ENCODE data around the gene PRPF19. TPM values are rescaled to one million over a fixed set of nuclear protein-coding genes. Genes with fewer than 3 reads are reported as not detected.

PRPF19 gene
- total RNA-seq, 3 donors from 2014 or later (not counting 1 experiment from before 2014, with no cell fraction given) = 61.0 to 69.7 (median 67.5) TPM

DNA sequence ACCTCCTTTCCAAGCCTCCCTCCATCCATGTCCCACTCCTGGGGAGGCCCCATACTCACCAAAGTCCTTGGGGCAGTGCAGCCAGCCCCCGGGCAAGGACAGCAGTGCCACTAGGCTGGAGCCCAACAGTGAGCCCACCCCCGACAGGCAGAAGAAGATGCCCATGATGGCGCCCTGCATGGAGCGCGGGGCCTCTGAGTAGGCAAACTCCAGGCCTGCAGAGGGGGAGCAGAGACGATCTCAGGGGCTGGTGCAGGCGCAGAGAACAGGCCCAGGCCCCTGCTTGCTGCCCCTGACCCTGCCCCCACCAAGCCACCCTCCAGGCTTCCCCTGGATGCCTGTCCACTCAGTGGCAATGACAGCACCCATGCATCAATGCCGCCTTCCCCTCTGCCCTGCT, 31.4 kb upstream of the PRPF19 start:
- H3K27ac Mint-ChIP-seq = no peak overlapping the region
- H3K4me1 Mint-ChIP-seq = no peaks in the 10 kb centered on the region
- H3K36me3 ChIP-seq (ENCODE audit: control insufficient read depth, insufficient read depth, low read length) = no peaks in the 10 kb centered on the region
- no peaks in the 10 kb centered on the region for H3K36me3 Mint-ChIP-seq
- WGBS (ENCODE audit: insufficient coverage) = 91% methylated on average over 8 of the region's 8 CpGs
- no peaks in the 10 kb centered on the region for H3K4me1 ChIP-seq (ENCODE audit: control insufficient read depth, insufficient read depth, low read length)
- no peak for DNase-seq
- H3K27ac ChIP-seq (ENCODE audit: low read length) = no peak overlapping the region
- no peaks in the 10 kb centered on the region for H3K9me3 Mint-ChIP-seq
- H3K4me3 Mint-ChIP-seq = no peak overlapping the region
- H3K27me3 Mint-ChIP-seq (ENCODE audit: low read depth in 2 of 2) = peaks cover 0 to 4% of the 10 kb centered on the region in 2 donors
- no peaks in the 10 kb centered on the region for H3K9me3 ChIP-seq (ENCODE audit: control insufficient read depth, insufficient read depth, low read length)
- no peak overlapping the region for H3K4me3 ChIP-seq (ENCODE audit: low read length)
- no peak for TF ChIP-seq CTCF (IDR thresholded peaks at IDR 0.05)
- no peak for ATAC-seq
- no peaks in the 10 kb centered on the region for H3K27me3 ChIP-seq (ENCODE audit: control insufficient read depth, insufficient read depth, low read length)
- intact Hi-C loops (cut with micrococcal nuclease) = no loop called here

- no peaks in the 10 kb centered on the region for H3K36me3 Mint-ChIP-seq
- no peak for ATAC-seq
- no peaks in the 10 kb centered on the region for H3K4me1 Mint-ChIP-seq
- H3K4me1 ChIP-seq (ENCODE audit: control insufficient read depth, insufficient read depth, low read length) = no peaks in the 10 kb centered on the region
- no peak for DNase-seq
- 88% methylated on average over 12 of the region's 12 CpGs for WGBS (ENCODE audit: insufficient coverage)
- H3K27me3 ChIP-seq (ENCODE audit: control insufficient read depth, insufficient read depth, low read length) = no peaks in the 10 kb centered on the region
- no peaks in the 10 kb centered on the region for H3K36me3 ChIP-seq (ENCODE audit: control insufficient read depth, insufficient read depth, low read length)
- no peak overlapping the region for H3K27ac Mint-ChIP-seq
- peaks cover 0 to 4% of the 10 kb centered on the region in 2 donors for H3K27me3 Mint-ChIP-seq (ENCODE audit: low read depth in 2 of 2)
- H3K27ac ChIP-seq (ENCODE audit: low read length) = no peak overlapping the region
- H3K4me3 ChIP-seq (ENCODE audit: low read length) = no peak overlapping the region
- TF ChIP-seq CTCF (IDR thresholded peaks at IDR 0.05) = no peak
- H3K9me3 Mint-ChIP-seq = no peaks in the 10 kb centered on the region
- intact Hi-C loops (cut with micrococcal nuclease) = no loop called here
- no peak overlapping the region for H3K4me3 Mint-ChIP-seq
- no peaks in the 10 kb centered on the region for H3K9me3 ChIP-seq (ENCODE audit: control insufficient read depth, insufficient read depth, low read length)
These were observed 30.8 kb upstream of the PRPF19 start for GRCh38 chr11:60937144-60937527.

- ATAC-seq = no peak
- Histone ChIP-seq H3K4me1 (ENCODE audit: control insufficient read depth, insufficient read depth, low read length) (peaks cover 1% of the 10 kb centered on the region), H3K36me3 (ENCODE audit: control insufficient read depth, insufficient read depth, low read length) (no peaks in the 10 kb centered on the region), H3K27ac (ENCODE audit: low read length) (no peak overlapping the region), H3K4me3 (ENCODE audit: low read length) (no peak overlapping the region), H3K9me3 (ENCODE audit: control insufficient read depth, insufficient read depth, low read length) (no peaks in the 10 kb centered on the region), H3K27me3 (ENCODE audit: control insufficient read depth, insufficient read depth, low read length) (no peaks in the 10 kb centered on the region)
- H3K27ac Mint-ChIP-seq = no peak overlapping the region
- intact Hi-C loops (cut with micrococcal nuclease) = no loop called here
- no peaks in the 10 kb centered on the region for H3K36me3 Mint-ChIP-seq
- no peak for DNase-seq
- TF ChIP-seq CTCF (IDR thresholded peaks at IDR 0.05) = no peak
- no peaks in the 10 kb centered on the region for H3K4me1 Mint-ChIP-seq
- H3K27me3 Mint-ChIP-seq (ENCODE audit: low read depth in 2 of 2) = peaks cover 0 to 4% of the 10 kb centered on the region in 2 donors
- H3K9me3 Mint-ChIP-seq = no peaks in the 10 kb centered on the region
- WGBS (ENCODE audit: insufficient coverage) = 92% methylated on average over 17 of the region's 18 CpGs
- no peak overlapping the region for H3K4me3 Mint-ChIP-seq
These were observed 30.2 kb upstream of the PRPF19 start for GRCh38 chr11:60936467-60937143.

All from natural killer cell (primary cell).